GM19324 (cell line): ENCODE results near the gene EXOC6.

Experiments used
- ATAC-seq: cut with Tn5 transposase; IDR thresholded peaks from one replicate; pipeline ENCODE4 v1.9.1; 2021; ENCODE audit warnings: mild to moderate bottlenecking, moderate library complexity; ENCODE audit not compliant: unreplicated experiment, low FRiP score

The EXOC6 gene

GRCh38 chr10:92848441-92849233, at the start of gene EXOC6:
TSS of gene EXOC6 (plus strand) at chr10:92848520. CDS start at chr10:92848534, 14 bp downstream.
- ATAC-seq, result peak; percentile 89

- ATAC-seq, result no peak
These were observed 48.8 kb upstream of the EXOC6 start for GRCh38 chr10:92799568-92799967.

- ATAC-seq, result no peak
These were observed 48.1 kb upstream of the EXOC6 start for GRCh38 chr10:92800134-92800733.

- ATAC-seq, result no peak
These were observed 46.1 kb upstream of the EXOC6 start for GRCh38 chr10:92801978-92802872.

- ATAC-seq, result no peak
These were observed 38.5 kb upstream of the EXOC6 start for GRCh38 chr10:92809840-92810239.

- no peak for ATAC-seq
These were observed 37.3 kb upstream of the EXOC6 start for GRCh38 chr10:92810934-92811532.

- no peak for ATAC-seq
These were observed 36.3 kb upstream of the EXOC6 start for GRCh38 chr10:92811986-92812385.

- ATAC-seq, result no peak
These were observed 34.3 kb upstream of the EXOC6 start for GRCh38 chr10:92813979-92814378.

GRCh38 chr10:92814790-92815189, 33.5 kb upstream of the EXOC6 start:
- no peak for ATAC-seq

- no peak for ATAC-seq
These were observed 32.2 kb upstream of the EXOC6 start for GRCh38 chr10:92816091-92816531.

- no peak for ATAC-seq
These were observed 26.2 kb upstream of the EXOC6 start for GRCh38 chr10:92822060-92822634.

- ATAC-seq, result no peak
These were observed 25.4 kb upstream of the EXOC6 start for GRCh38 chr10:92822964-92823363.

- ATAC-seq, result no peak
These were observed 22.3 kb upstream of the EXOC6 start for GRCh38 chr10:92826061-92826460.

- ATAC-seq, result no peak
These were observed 21.8 kb upstream of the EXOC6 start for GRCh38 chr10:92826504-92826903.

GRCh38 chr10:92829042-92829785, 19.1 kb upstream of the EXOC6 start:
- ATAC-seq, result no peak

GRCh38 chr10:92829786-92830377, 18.4 kb upstream of the EXOC6 start:
- no peak for ATAC-seq

- no peak for ATAC-seq
These were observed 17.6 kb upstream of the EXOC6 start for GRCh38 chr10:92830478-92831389.

- ATAC-seq, result no peak
These were observed 16.2 kb upstream of the EXOC6 start for GRCh38 chr10:92832121-92832520.
